Astrocyte of the spinal cord (primary cell): ENCODE results near the gene RNF150.

Experiments used
- DNase-seq: peaks from one replicate; pipeline ENCODE4 v3.0.0; 2011; ENCODE audit warnings: low read depth, low spot score
- H3K4me3 ChIP-seq: 2 replicates; pipeline ENCODE4 v1.5.1; 2011; ENCODE audit warnings: low read depth, mild to moderate bottlenecking, low read length, moderate library complexity
- CTCF ChIP-seq: IDR thresholded peaks from 2 replicates; pipeline ENCODE4 v1.5.1; 2012; ENCODE audit warnings: low read depth, mild to moderate bottlenecking, low read length, inconsistent platforms
- in situ Hi-C: cut with HindIII; loops from 2 replicates; pipeline ENCODE4 v1.10.0; 2017; ENCODE audit warnings: low sequenced_read_pairs

The RNF150 gene

GRCh38 chr4:141121768-141122454, 11.4 kb downstream of the RNF150 start:
- H3K4me3 ChIP-seq = no peak overlapping the region
- in situ Hi-C loops = no loop called here

GRCh38 chr4:141121101-141121500, 12.2 kb downstream of the RNF150 start:
- in situ Hi-C loops = no loop called here
- TF ChIP-seq CTCF = no peak
- H3K4me3 ChIP-seq = no peak overlapping the region
- no peak for DNase-seq

More at GRCh38 chr4:141121768-141122454, 11.4 kb downstream of the RNF150 start:
- TF ChIP-seq CTCF = no peak
- no peak for DNase-seq

GRCh38 chr4:141120036-141120593, 13.2 kb downstream of the RNF150 start:
- no peak overlapping the region for H3K4me3 ChIP-seq
- TF ChIP-seq CTCF = no peak
- DNase-seq = no peak
- in situ Hi-C loops = no loop called here

- H3K4me3 ChIP-seq = no peak overlapping the region
- in situ Hi-C loops = no loop called here
- DNase-seq = no peak
- no peak for TF ChIP-seq CTCF
Measured at GRCh38 chr4:141119071-141119470, 14.2 kb downstream of the RNF150 start.

- DNase-seq = no peak
- in situ Hi-C loops = no loop called here
- no peak for TF ChIP-seq CTCF
- H3K4me3 ChIP-seq = no peak overlapping the region
Measured at GRCh38 chr4:141118381-141118780, 14.9 kb downstream of the RNF150 start.

GRCh38 chr4:141117935-141118334, 15.3 kb downstream of the RNF150 start:
- TF ChIP-seq CTCF = no peak
- H3K4me3 ChIP-seq = no peak overlapping the region
- in situ Hi-C loops = no loop called here
- DNase-seq = no peak
